ENCODE measurements around the gene PPA1. TPM values are rescaled to one million over a fixed set of nuclear protein-coding genes. Genes with fewer than 3 reads are reported as not detected.

PPA1 gene
- total RNA-seq, 1 donor from 2014 or later = 405 TPM

Other genes with a start within 250 kb of the PPA1 start
- 6.1 and 7.1 TPM in 2 replicates for gene MACROH2A2, start 180.6 kb downstream of the PPA1 start, total RNA-seq
- 9.5 and 11.6 TPM in 2 replicates for gene AIFM2, start 100.6 kb downstream of the PPA1 start, total RNA-seq
- 12.5 and 13.6 TPM in 2 replicates for gene TYSND1, start 86.7 kb downstream of the PPA1 start, total RNA-seq
- gene SAR1A, start 62.9 kb downstream of the PPA1 start, total RNA-seq = 115 and 129 TPM in 2 replicates
- not detected in 2 replicates for gene NPFFR1, start 50.6 kb upstream of the PPA1 start, total RNA-seq
- 17.2 and 18.9 TPM in 2 replicates for gene LRRC20, start 149.2 kb upstream of the PPA1 start, total RNA-seq
- 39.5 and 40.0 TPM in 2 replicates for gene EIF4EBP2, start 170.7 kb upstream of the PPA1 start, total RNA-seq
- not detected in 2 replicates for gene NODAL, start 208.3 kb upstream of the PPA1 start, total RNA-seq
- gene PALD1, start 245.3 kb upstream of the PPA1 start, total RNA-seq = 2.1 and 2.3 TPM in 2 replicates

Data from activated T-helper 2 cell treated with anti-CD3 and anti-CD28 coated beads, Interferon-gamma antibody, Interleukin-2, Interleukin-4, amounts not matched to agents 10 μg/mL and 5 μg/mL and 100 μg/mL, durations not matched to agents 14 hours and 24 hours and 36 hours (primary cell).